ENCODE results near the gene SPG7. TPM values are rescaled to one million over a fixed set of nuclear protein-coding genes. Genes with fewer than 3 reads are reported as not detected.

SPG7 gene
- total RNA-seq, 2 donors from 2014 or later: 107 to 152 TPM

GRCh38 chr16:89507214-89507833 is 879 bp upstream of the SPG7 start:
- ATAC-seq: peak; percentile 13
- 12 to 31% methylated on average over 27 to 42 of the region's 42 CpGs for WGBS, 2 donors
- intact Hi-C loops (cut with DNase I): loop anchor here (10.0 kb wide), 1 partner anchor 263 kb away; no protein-coding TSS in a partner anchor
- DNase-seq: no peak
- Histone ChIP-seq H3K4me1 (peaks cover 55% of the 10 kb centered on the region), H3K36me3 (replicated peaks in 1 of 2; ENCODE audit: insufficient read depth in 1 of 2, low read depth in 2 of 2) (peaks cover 4 to 10% of the 10 kb centered on the region in 2 donors), H3K4me3 (peak overlapping the region; percentile 64 to 85), H3K9me3 (no peaks in the 10 kb centered on the region), H3K27ac (peak overlapping the region; percentile 87 to 94 (median 90)), H3K27me3 (no peaks in the 10 kb centered on the region)
- no peak for TF ChIP-seq POLR2A (IDR thresholded peaks at IDR 0.05)
- no peak for TF ChIP-seq CTCF (IDR thresholded peaks at IDR 0.05)

DNA sequence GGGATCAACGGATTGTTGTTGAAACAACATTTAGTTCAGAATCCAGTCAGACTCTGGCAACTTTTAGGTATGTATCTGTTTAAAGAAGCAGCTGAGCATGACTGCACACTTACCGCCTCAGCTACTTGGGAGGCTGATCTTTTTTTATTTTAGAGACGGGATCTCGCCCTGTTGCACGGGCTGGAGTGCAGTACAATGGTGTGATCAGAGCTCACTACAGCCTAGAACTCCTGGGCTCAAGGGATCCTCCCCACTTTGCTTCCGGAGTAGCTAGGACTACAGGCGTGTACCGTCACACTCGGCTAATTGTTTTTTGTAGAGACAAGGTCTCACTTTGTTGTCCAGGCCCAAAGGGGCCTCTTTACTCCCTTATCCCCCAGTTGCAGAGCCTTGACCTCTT is 2.3 kb downstream of the SPG7 start:
- Histone ChIP-seq H3K4me3 (no peak overlapping the region), H3K27me3 (no peaks in the 10 kb centered on the region), H3K36me3 (replicated peaks in 1 of 2; ENCODE audit: insufficient read depth in 1 of 2, low read depth in 2 of 2) (peaks cover 4 to 16% of the 10 kb centered on the region in 2 donors), H3K4me1 (peaks cover 35% of the 10 kb centered on the region), H3K9me3 (no peaks in the 10 kb centered on the region), H3K27ac (no peak overlapping the region)
- ATAC-seq (no peak), DNase-seq (no peak)
- TF ChIP-seq CTCF (IDR thresholded peaks at IDR 0.05): no peak
- TF ChIP-seq POLR2A (IDR thresholded peaks at IDR 0.05): no peak
- 89 to 91% methylated on average over 9 of the region's 9 CpGs for WGBS, 2 donors
- intact Hi-C loops (cut with DNase I): no loop called here

GRCh38 chr16:89511374-89511773 is 3.2 kb downstream of the SPG7 start:
- Histone ChIP-seq H3K27me3 (no peaks in the 10 kb centered on the region), H3K9me3 (no peaks in the 10 kb centered on the region), H3K4me1 (peaks cover 27% of the 10 kb centered on the region), H3K4me3 (no peak overlapping the region), H3K36me3 (replicated peaks in 1 of 2; ENCODE audit: insufficient read depth in 1 of 2, low read depth in 2 of 2) (peaks cover 4 to 19% of the 10 kb centered on the region in 2 donors), H3K27ac (no peak overlapping the region)
- ATAC-seq (no peak), DNase-seq (no peak)
- intact Hi-C loops (cut with DNase I): no loop called here
- WGBS, 2 donors: 80 to 95% methylated on average over 8 of the region's 8 CpGs
- TF ChIP-seq POLR2A (IDR thresholded peaks at IDR 0.05): no peak
- TF ChIP-seq CTCF (IDR thresholded peaks at IDR 0.05): no peak

DNA sequence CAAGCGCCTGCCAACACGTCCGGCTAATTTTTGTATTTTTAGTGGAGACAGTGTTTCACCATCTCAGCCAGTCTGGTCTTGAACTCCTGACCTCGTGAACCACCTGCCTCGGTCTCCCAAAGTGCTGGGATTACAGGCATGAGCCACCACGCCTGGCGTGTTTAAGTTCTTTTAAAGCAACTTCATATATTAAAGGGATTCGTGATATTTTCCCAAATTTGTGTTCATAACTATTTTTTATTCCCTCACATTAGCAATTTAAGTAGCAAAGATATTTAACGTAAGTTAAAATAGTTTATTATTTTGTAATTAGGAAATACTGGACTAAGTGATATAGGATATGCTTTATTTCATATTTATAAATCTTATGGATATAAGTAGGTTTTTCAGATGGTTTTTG is 4.2 kb downstream of the SPG7 start:
- Histone ChIP-seq H3K27ac (no peak overlapping the region), H3K36me3 (replicated peaks in 1 of 2; ENCODE audit: insufficient read depth in 1 of 2, low read depth in 2 of 2) (peaks cover 4 to 21% of the 10 kb centered on the region in 2 donors), H3K27me3 (no peaks in the 10 kb centered on the region), H3K4me3 (no peak overlapping the region), H3K4me1 (peaks cover 16% of the 10 kb centered on the region), H3K9me3 (no peaks in the 10 kb centered on the region)
- TF ChIP-seq CTCF (IDR thresholded peaks at IDR 0.05) (no peak), POLR2A (IDR thresholded peaks at IDR 0.05) (no peak)
- ATAC-seq (no peak), DNase-seq (no peak)
- intact Hi-C loops (cut with DNase I): no loop called here
- WGBS, 2 donors: 95 to 96% methylated on average over 9 of the region's 9 CpGs

DNA sequence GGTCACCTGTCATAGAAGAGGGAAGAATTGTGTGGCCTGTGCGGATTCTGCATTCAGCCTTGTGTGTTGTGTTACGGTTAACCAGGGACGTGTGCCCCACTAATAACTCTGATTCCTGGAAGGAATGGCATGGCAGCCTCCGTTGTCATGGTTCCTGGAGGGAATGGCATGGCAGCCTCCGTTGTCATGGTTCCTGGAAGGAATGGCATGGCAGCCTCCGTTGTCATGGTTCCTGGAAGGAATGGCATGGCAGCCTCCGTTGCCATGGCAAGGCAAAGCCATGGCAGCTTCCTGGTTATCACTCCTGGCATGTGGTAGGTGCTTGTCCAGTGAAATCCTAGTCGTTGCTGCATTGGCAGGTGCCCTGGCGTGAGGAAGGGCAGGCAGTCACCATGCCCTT is 8.9 kb downstream of the SPG7 start:
- no peaks in the 10 kb centered on the region for H3K9me3 ChIP-seq
- ATAC-seq (no peak), DNase-seq (no peak)
- TF ChIP-seq CTCF (IDR thresholded peaks at IDR 0.05): no peak
- no peak for TF ChIP-seq POLR2A (IDR thresholded peaks at IDR 0.05)
- H3K27ac ChIP-seq: no peak overlapping the region
- no peak overlapping the region for H3K4me3 ChIP-seq
- no peaks in the 10 kb centered on the region for H3K27me3 ChIP-seq
- H3K36me3 ChIP-seq (replicated peaks in 1 of 2; ENCODE audit: insufficient read depth in 1 of 2, low read depth in 2 of 2): peaks cover 0 to 14% of the 10 kb centered on the region in 2 donors
- WGBS, 2 donors: 81 to 95% methylated on average over 4 to 9 of the region's 9 CpGs
- no peaks in the 10 kb centered on the region for H3K4me1 ChIP-seq
- intact Hi-C loops (cut with DNase I): no loop called here
